ENCODE measurements around the gene TAS2R40.

Gene TAS2R40

DNA sequence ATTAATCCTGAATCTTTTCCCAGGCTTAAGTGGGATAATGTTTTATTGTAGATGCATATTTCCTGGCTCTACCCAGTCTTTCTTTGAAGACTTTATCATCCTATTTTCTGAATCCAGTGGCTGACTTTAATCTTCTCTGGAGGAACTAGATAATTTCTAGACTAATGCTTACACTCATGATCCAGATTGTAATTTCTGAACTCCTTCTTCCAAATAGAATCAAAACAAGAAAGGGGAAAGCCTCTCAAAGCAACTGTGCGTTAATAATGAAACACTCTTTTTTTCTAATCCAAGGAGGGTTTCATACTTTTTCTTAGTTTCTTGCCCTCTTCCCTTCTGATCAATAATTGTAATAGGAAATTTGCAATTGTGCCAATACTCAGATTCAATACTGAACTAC, 49.4 kb downstream of the TAS2R40 start:
- Histone ChIP-seq H3K4me3 (replicated peaks; ENCODE audit: insufficient read depth, low read length) (no peak overlapping the region), H3K27me3 (ENCODE audit: insufficient read depth, poor library complexity, severe bottlenecking) (no peaks in the 10 kb centered on the region), H3K27ac (replicated peaks) (no peak overlapping the region)
- TF ChIP-seq CTCF (IDR thresholded peaks at IDR 0.05; ENCODE audit: insufficient read depth, low read length) (no peak), GABPA (IDR thresholded peaks at IDR 0.05; ENCODE audit: low read depth) (no peak), SPI1 (IDR thresholded peaks at IDR 0.05; ENCODE audit: borderline replicate concordance, low read depth) (no peak), POLR2AphosphoS5 (IDR thresholded peaks at IDR 0.05; ENCODE audit: low read depth) (no peak), REST (IDR thresholded peaks at IDR 0.05; ENCODE audit: insufficient replicate concordance, low read depth) (no peak)
- DNase-seq (ENCODE audit: low read depth in 1 of 2, low spot score in 1 of 2), result no peak
